ENCODE measurements around the gene ZNF80.
"Not testable (repeated sequence)": the region's sequence is repeated elsewhere in the genome, so short reads cannot be mapped to it uniquely, and the experiment has no call there.

DNA sequence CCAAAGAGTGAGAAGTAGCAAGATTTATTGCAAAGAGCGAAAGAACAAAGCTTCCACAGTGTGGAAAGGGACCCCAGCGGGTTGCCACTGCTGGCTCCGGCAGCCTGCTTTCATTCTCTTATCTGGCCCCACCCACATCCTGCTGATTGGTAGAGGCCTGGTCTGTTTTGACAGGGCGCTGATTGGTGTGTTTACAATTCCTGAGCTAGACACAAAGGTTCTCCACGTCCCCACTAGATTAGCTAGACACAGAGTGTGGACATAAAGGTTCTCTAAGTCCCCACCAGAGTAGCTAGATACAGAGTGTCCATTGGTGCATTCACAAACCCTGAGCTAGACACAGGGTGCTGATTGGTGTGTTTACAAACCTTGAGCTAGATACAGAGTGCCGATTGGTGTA is at the start of gene ZNF80:
- TF ChIP-seq, protein P1, sequence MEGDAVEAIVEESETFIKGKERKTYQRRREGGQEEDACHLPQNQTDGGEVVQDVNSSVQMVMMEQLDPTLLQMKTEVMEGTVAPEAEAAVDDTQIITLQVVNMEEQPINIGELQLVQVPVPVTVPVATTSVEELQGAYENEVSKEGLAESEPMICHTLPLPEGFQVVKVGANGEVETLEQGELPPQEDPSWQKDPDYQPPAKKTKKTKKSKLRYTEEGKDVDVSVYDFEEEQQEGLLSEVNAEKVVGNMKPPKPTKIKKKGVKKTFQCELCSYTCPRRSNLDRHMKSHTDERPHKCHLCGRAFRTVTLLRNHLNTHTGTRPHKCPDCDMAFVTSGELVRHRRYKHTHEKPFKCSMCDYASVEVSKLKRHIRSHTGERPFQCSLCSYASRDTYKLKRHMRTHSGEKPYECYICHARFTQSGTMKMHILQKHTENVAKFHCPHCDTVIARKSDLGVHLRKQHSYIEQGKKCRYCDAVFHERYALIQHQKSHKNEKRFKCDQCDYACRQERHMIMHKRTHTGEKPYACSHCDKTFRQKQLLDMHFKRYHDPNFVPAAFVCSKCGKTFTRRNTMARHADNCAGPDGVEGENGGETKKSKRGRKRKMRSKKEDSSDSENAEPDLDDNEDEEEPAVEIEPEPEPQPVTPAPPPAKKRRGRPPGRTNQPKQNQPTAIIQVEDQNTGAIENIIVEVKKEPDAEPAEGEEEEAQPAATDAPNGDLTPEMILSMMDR (CRISPR knock-in tag; IDR thresholded peaks at IDR 0.05): not testable (repeated sequence)
- TF ChIP-seq, protein P2, sequence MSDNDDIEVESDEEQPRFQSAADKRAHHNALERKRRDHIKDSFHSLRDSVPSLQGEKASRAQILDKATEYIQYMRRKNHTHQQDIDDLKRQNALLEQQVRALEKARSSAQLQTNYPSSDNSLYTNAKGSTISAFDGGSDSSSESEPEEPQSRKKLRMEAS (IDR thresholded peaks at IDR 0.05): not testable (repeated sequence)
- TF ChIP-seq SMARCC2 (IDR thresholded peaks at IDR 0.05); STAT5B (CRISPR knock-in tag; IDR thresholded peaks at IDR 0.05): not testable (repeated sequence)

Data from HepG2 (cell line).